Activated effector memory CD4-positive, alpha-beta T cell treated with Interleukin-2 at 50 U/mL for 16 hours (primary cell): ENCODE results near the gene DAGLB.
A peak's percentile ranks its signal among the peaks of the same experiment; 100 is the strongest.
"Not testable (repeated sequence)": the region's sequence is repeated elsewhere in the genome, so short reads cannot be mapped to it uniquely, and the experiment has no call there.

Experiments
- DNase-seq: peaks from one replicate; pipeline ENCODE4 v3.0.0-alpha.2; 2020

Gene DAGLB

GRCh38 chr7:6460303-6460702, 12.5 kb upstream of the DAGLB start:
- DNase-seq = no peak

GRCh38 chr7:6458676-6459075, 10.9 kb upstream of the DAGLB start:
- not testable (repeated sequence) for DNase-seq

- no peak for DNase-seq
Observed at GRCh38 chr7:6453734-6454133, 6.0 kb upstream of the DAGLB start.

DNA sequence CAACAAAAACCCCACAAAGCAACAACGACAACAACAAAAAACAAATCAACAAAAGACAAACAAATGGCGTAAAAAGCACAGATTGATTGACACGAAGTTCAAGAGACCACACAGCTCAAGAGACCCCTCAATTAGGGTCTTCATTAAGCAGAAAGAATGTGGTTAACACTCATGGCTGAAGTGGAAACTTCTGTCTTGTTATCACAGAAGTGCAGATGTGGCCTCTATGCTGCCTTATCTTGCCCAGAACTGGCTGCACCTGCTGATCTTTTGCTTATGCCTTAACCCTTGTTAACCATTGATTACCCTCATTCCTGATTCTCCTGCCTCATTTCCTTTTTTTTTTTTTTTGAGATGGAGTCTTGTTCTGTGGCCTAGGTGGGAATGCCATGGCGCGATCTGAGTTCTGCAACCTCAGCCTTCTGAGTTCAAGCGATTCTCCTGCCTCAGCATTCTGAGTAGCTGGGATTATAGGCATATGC, 3.5 kb upstream of the DAGLB start:
- DNase-seq = no peak

DNA sequence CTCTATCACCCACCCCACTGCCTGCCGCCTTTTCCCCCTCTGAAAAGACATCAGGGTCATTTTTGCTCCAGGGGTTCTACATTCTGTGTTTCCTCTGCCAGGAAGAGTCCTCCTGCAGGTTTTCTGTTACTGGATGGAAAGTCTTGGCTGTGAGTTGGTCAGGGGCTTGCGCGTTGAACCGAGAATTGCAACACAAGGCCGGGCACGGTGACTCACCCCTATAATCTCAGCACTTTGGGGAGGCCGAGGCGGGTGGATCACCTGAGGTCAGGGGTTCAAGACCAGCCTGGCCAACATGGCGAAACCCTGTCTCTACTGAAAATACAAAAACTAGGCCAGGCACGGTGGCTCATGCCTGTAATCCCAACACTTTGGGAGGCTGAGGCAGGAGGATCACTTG, 2.8 kb upstream of the DAGLB start:
- DNase-seq = not testable (repeated sequence)

- not testable (repeated sequence) for DNase-seq
Observed at GRCh38 chr7:6449884-6450283, 2.1 kb upstream of the DAGLB start.

DNA sequence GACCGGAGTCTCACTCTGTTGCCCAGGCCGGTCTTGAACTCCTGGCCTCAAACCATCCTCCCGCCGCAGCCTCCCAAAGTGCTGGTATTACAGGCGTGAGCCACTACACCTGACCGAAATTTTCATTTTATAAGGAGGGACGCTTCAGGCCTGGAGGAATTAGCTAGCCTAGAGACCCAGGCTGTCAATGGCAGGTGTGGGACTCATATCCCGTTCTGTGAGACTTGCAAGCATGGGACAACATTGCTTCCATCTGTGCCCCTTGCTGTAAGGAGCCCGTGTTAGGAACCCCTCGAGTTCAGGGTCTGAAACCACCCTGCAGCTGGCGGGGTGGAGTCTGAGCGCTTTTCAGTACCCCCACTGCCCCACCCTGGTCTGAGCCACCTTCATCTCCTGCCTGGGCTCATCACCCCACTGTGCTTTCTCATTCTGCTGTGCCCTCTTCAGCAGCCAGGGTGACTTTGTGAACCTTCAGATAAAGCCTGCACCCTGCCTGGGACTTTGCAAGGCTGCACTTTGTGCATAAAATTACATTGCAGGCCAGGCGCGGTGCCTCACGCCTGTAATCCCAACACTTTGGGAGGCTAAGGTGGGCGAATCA, 1.3 kb upstream of the DAGLB start:
- no peak for DNase-seq

- DNase-seq = peak; percentile 15
Observed at GRCh38 chr7:6446838-6447580, 745 bp downstream of the DAGLB start.

GRCh38 chr7:6444516-6445269, 3.1 kb downstream of the DAGLB start:
- DNase-seq = no peak

DNA sequence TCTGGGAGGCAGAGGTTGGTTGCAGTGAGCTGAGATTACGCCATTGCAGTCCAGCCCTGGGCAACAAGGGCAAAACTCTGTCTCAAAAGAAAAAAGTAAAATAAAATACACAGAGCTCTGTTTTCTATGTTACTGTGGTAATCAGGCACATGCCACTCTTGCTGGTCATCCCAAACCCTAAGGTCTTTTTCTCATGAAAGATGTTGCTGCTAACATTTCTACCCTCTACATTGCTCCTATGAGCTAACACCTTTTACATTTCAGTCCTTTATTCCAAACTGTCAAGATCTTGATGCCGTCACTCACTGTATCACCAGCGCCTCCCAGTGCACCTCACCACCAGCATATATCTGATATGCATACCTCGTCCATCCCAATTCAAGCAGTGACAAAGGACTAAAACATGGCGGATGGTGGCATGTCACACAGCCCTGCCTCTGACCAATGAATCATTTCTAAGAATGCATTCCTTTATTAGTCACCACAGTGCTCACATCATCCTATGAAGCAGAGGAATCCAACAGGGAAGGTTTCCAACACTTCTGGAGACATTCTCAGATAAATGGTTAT, 4.3 kb downstream of the DAGLB start:
- no peak for DNase-seq

DNA sequence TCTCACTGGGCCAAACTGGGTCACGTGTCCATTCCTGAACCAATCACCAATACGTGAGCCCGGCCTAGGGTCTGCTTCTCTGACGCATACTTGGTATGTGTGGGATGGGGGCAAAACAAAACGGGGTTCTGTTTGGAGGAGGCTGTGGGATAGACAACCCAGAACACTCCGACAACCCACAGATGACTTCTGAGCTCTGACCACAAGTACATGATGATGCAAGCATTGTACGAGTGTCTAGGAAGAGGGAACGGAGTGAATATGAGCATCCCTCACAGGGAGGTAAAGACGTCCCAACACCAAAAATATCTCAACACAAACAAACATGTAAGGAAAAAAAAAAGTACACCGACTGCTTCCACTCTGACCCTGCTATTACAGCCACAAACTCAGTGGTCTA, 5.6 kb downstream of the DAGLB start:
- no peak for DNase-seq

DNA sequence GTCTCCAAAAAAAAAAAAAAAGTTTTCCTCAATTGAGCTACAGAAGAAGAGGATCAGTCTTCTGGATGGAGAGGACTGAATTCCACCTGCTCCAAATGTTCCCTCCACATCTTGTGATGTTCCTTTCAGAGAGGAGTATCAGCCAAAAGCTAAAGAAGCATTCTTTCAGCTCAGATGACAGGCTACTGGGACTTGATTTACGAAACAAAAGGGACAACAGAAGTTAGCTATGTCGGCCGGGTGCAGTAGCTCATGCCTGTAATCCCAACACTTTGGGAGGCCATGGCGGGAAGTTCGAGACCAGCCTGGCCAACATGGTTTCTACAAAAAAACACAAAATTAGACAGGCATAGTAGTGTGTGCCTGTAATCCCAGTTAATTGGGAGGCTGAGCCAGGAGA, 7.4 kb downstream of the DAGLB start:
- no peak for DNase-seq

DNA sequence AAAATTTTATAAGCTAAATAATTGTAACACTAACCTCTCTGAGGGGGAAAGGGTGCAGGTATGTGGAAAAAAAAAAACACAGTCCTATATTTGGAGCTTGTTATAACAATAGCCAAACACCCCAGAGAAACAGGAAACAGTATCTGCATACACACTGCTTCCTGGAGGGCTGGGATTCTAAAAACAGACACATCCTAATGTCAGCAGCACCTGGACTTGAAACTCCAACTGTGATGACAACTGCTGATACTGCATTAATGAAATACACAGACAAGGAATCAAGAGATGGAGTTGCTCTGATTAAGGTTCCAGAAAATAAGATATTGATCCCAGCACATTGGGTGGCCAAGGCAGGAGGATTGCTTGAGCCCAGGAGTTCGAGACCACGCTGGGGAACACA, 9.3 kb downstream of the DAGLB start:
- no peak for DNase-seq

DNA sequence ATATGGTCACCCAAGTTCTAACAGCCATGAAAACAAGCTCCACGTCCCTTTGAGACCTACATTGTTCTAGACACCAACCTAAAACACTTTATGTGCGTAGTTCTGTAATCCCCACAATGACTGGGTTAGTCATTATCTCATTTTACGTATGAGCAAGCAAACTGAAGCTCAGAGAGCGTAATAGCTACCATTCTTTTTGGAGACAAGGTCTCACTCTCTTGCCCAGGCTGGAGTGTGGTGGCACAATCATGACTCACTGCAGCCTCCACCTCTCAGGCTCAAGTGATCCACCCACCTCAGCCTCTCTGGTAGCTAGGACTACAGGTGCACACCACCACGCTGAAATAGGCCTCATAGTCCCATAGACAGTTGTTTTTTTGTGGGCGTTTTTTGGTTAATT, 10.5 kb downstream of the DAGLB start:
- no peak for DNase-seq

- DNase-seq = no peak
Observed at GRCh38 chr7:6436385-6436685, 11.4 kb downstream of the DAGLB start.

- peak; percentile 78 for DNase-seq
Observed at GRCh38 chr7:6435486-6436384, 12.0 kb downstream of the DAGLB start.

DNA sequence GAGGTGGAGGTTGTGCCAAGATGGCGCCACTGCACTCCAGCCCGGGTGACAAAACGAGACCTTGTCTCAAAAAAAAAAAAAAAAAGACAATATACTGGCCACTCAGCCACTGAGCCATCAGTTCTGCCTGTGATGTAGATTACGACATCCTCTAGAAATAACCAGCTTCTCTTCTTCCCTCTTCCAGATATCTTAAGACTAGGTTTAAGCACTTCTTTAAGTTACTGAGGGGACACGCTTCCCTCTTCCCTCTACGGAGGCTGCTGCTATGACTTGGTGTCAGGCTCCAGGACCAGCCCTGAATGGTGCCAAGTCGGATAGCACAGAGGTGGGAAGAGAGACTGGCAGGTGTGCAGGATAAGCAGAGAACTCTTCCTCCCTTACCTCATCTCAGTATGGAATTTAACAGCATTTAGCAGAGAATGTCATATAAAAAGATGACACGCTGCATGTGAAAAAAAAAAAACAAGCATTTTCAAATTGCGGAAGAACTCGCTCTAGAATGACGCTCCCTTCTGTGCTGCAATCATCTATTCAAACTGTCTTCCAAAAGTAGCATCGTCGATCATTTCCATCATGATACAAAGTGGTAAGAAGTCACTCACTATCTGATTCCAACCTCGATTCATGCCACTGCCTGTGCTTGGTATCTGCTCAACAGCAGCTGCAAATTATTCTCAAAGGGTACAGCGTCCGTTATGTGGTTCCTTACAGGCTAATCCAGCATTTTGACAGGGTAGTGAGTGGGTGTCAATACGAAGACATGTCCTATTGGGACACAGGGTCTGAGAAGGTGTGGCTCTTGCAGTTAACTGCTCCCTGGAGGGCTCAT, 13.8 kb downstream of the DAGLB start:
- DNase-seq = no peak

DNA sequence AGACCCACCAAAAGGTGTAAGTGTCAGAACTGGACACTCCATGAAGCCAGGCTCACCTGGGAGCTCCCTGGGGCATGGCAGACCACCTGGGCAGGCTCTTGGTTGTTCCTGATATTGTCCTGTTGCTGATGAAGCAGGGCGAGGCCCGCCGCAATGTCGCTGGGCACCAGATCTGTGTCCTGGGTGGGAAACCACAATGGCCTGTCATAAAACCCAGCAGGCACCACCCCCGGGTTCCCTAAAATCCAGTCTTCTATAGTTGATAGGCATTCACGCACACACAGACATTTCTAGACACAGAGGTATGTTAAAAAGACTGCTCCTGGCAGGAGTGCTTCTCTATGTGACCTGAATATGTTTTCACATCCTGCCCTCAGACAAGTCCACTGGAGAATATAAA, 15.0 kb downstream of the DAGLB start:
- DNase-seq = no peak

DNA sequence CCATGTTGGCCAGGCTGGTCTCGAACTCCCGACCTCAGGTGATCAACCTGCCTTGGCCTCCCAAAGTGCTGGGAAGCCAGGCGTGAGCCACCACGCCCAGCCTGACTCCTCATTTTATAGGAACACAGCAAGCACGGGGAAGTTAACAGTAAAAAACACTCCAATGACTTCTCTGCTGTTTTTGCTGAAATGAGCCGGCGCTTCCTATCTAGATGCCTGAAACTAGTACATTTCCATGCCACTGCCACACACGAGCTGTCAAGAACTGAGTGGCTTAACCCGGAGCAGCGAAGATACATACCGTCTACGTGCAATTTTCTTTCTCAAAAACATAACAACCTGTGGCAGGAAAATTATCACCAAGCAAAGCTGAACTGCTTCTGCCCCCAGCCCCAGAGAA, 16.8 kb downstream of the DAGLB start:
- DNase-seq = no peak

GRCh38 chr7:6430271-6430940, 17.3 kb downstream of the DAGLB start:
- DNase-seq = no peak

GRCh38 chr7:6425948-6426347, 21.8 kb downstream of the DAGLB start:
- no peak for DNase-seq
